Measurements from ENCODE around the gene DZIP1L.

GRCh38 chr3:138049157-138049919 is 66.1 kb downstream of the DZIP1L start:
- TF ChIP-seq CTCF (IDR thresholded peaks at IDR 0.05; ENCODE audit: insufficient read depth, low read length, poor library complexity, severe bottlenecking) (no peak), EZH2phosphoT487 (conservative IDR thresholded peaks at IDR 0.05; ENCODE audit: low read length) (no peak)

All from SU-DHL-6 (cell line).